Glomerular visceral epithelial cell (primary cell): ENCODE data around the gene EXD3.

Source experiments
- DNase-seq: peaks from one replicate; pipeline ENCODE4 v3.0.0-alpha.2; 2016; ENCODE audit errors: extremely low spot score

EXD3 gene

DNA sequence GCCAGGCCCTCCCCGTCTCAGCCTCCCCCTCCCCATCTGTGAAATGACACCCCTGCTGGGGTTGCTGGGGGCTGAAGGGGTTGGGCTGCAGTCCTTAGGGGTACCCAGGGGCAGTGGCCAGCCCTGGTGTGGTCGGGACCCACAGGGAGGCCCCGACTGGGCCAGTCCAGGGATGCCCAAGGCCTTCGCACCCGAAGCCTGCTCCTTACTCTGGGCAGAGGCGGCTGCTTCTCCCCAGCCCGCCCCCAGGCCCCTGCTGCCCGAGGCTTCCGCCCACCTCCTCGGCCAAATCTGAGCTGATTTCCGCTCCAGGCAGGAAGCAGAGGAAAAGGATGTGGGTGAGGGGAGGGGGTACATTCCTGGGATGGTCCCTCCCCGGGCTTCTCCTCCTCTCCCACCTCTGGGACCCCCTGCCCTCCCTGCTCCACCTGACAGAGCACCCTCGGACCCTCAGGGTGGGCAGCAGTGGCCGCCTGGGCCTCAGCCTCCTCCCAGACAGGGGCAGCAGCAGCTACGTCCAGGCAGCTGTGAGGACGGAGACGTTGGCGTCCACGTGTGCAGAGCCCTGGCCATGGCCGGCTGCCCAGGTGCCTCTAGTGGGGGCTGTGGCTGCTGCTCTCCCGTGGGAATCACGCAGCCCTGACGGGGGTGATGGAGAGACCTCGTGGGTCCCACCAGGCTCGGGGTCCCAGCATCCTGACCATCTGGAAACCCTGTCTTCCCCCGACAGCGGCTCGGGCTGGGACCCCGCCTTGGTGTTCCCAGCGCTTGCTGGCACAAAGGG, 116.7 kb downstream of the EXD3 start:
- no peak for DNase-seq

DNA sequence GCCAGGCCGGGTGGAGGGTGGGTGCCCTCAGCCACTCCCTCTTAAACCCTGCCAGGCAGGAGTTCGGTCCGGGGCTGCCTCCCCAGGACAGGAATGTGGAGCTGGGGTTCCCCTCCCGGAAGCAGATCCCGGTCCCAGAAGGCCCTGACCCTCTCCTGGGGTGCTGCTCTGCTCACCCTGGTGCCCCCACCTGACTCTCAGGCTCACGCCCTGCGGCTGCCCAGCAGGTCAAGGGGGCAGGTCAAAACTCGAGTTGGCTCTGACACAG, 117.2 kb downstream of the EXD3 start:
- DNase-seq: no peak

DNA sequence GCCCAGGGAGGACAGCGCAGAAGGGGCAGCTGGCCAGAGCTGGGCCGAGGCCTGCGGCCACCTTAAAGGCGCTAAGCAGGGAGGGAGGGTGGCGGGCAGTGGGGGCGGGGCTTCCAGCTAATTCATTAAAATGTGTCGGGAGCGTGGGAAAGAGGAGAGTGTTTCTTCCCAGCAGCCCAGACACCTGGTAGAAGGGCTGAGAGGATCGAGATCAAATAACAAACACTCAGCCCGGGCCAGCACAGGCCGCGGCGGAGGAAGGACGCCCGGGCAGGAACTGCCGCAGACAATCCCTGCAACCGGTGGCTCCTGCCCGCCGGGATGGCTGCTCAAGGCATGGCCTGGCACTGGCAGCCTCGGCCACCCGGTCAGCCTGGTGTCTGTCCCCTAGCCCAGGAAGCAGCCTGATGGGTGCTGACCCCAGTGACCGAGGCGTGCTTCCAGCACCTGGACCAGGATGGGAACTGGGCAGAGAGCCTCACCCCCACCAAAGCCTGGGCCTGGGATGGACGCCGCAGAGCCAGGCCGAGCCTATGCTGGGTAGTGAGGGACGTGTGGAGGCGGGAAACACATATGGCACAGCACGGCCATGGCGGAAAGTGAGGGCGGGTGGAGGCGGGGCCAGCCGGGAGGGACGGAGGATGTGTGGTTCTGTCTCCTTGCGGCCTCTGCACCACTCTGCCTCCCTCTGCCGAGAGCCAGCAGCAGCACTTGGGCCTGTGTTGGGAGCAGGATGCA, 117.7 kb downstream of the EXD3 start:
- no peak for DNase-seq

DNA sequence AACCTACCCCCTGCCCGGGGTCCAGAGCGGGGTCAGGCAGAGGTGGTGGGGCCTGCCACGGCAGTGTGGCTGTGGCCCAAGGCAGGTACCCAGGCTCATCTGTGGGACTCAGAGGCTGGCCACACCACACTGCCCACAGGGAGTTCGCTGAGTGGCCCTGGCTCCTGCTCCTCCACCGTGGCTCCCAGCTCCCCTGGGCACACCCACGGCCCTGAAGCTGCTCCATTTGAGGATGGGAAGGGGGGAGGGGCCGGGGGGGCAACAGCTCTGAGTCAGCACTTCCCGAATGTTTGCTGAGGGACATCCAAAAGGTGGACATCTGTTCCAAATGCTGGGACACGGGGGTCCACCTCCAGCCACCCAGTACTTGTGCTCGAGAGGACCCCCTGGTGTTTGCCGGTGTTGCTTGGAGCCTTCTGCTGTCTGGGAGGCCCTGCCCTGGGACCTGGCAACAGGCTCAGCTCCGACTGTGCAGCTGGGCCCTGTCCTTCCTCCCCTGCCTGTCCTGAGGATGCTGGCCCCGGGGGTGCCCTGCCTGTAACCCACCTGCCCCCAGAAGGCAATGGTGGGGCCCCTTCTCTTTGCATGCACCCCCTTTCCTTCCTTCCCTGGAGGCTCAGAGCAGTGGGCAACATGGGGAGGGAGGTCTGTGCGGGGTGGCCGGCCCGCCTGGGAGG, 118.4 kb downstream of the EXD3 start:
- no peak for DNase-seq

DNA sequence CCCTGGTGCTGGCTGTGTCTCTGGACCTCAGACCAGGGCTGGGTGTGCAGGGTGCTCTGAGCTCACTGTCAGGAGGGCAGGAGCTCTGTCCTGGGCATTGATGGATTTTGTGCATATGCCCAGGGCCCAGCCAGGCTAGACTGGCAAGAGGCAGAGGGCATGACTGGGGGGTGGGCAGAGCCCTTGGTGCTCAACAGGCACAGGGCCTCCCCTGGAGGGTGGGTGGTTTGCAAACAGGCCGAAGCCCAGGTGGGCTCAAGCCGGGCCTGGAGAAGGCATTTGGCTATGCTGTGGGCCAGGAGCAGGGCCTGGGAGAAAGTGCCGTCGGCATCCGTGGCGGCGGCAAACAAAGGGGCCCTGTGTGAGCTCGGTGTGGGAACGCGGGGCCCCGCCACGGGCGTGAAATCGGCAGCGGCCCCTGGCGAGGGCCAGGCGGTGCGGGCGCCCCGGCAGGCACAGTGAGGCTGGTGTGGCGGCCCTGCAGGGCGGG, 119.0 kb downstream of the EXD3 start:
- DNase-seq: no peak

DNA sequence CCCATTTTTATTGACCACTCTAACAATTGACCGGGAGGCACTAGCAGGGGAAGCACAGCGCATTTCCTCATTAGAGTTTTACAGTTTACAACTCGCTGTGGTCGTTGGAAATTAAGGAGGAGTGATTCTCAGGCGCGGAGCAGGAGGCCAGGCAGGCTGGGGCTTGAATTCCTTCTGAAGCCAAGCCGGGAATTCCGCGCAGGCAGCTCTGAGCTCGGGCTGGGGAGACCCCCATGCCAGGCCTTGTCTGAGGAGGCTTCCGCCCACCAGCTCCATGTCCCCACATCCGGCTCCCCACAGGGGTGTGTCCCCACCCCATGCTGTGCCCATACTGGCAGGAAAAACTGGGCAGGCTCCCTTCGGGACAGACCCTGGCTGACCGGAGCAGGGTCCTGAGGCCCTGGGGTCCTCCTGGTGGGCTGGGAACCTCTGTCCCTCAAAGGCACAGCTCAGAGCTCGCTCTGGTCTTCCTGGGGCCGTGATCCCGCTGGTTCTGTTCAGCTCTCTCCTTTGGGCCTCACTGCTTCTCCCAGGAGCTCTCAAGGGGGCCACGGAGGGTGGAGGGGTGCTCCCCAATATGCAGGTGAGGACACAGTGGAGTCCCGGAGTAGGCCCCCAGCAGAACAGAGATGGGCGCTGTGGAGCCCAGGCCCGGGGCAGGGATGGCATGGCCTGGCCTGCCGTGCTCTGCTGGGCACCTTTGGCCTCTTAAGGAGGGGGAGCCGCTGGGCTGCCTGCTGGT, 119.6 kb downstream of the EXD3 start:
- DNase-seq: no peak

DNA sequence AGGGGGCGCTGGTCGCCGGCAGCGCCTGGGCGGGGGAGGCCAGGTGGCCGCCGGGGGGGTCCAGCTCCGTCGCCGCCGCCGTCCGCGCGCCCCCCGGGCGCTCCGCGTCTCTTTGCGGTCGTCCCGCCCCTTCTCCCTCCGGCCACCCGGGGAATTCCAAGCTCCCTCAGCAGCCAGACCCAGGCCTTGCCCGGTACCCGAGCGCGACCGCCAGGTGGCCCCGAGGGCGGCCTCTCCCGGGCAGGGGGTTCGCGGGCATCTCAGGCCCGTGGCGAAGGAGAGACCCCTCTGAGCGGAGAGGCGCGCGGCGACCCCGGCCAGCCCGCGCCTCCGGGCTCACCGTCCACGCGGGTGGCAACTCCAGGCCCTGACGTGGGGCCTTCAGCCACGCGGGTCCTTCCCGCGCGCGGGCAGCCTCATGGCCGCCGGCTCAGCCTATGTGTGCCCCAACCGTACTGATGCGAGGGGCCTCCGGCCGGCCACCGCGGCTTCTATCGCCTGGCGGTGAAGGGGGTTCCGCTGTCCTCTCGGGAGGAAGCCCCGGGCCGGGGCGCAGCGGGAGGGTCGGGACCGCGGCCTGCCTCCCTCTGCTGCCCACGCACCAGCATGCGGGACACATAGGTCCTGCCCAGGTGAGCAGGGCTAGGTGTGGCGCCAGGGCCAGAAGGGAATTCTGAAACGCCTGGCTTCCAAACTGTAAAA, 120.4 kb downstream of the EXD3 start:
- peak; percentile 86 for DNase-seq

DNA sequence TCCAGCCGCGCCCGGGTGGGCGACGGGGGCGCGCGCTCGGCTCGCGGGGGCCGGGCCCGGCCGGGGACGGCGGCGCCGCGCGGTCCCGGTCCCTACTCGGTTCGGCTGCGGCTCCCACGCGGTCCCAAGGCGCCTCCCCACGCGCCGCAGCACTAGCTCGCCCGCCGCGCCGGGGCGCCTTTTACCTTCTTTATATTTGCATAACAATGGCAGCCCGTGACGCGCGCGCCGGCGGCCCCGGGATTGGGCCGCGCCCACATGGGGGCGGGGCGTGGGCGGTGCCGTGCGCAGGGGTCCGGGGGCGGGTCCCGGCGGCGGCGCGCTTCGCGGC, 120.9 kb downstream of the EXD3 start, which contains the start of gene NRARP:
NRARP (minus strand) TSS at position 154 of the 331 bp plus-strand sequence. CDS start 343 bp downstream, outside the sequence.
- DNase-seq: no peak

DNA sequence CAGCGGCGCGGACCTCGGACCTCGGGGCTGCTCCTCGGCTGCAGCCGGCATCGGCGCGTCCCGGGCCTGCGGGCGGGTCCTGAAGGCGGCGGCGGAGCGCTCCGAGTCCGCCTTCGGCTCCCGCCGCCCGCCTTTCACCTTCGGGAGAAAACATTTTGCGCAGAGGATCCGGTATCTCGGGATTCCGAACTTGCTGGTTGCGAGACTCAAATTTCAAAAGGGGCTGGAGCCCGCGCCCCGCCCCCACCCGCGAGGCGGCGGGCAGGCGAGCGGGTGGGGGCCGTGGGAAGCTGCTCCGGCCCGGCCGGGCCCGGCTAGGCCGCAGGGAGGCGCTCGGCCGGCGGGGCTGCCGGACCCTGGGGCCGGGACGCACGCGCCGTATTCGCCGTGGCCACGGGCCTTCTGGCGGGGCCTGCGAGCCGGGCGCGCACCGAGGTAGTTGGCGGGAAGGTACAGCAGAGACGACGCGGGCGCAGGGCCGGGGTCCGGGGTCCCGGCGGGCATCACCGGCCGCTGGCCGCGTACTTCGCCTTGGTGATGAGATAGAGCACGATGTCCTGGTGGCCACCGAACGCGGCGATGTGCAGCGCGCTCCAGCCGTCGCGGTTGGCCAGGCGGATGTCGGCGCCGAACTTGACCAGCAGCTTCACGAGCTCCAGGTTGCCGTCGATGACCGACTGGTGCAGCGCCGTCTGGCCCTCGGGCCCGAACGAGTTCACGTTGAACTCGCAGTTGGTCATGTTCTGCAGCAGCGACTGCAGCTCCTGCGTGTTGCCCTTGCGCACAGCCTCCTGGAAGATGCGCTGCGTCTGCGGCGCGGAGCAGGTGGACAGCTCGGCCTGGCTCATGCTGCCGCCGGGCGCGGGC, 121.6 kb downstream of the EXD3 start:
- DNase-seq: peak; percentile 44

DNA sequence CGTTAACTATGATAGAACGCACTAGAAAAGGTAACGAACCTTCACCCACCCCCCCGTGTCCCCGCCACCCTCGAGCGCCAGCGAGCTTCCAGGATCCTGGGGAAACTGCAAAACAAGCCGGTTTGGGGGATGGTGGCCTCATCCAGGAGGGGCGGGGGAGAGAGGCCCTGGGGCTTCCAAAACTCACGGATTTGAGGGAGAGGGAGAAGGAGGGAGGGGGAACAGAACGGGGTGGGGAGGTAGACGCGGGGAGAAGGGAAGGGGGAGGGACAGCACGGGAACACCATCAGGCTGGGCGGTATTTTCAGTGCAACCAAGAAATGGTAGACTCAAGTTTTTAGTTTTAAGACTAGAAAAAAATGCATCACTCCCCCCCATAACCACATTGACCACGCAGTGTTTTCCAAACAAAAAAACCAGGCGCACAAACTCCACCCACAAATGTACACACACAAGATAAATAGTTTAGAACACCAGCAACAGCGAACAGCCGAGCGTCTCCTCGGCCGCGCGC, 122.3 kb downstream of the EXD3 start:
- DNase-seq: no peak

DNA sequence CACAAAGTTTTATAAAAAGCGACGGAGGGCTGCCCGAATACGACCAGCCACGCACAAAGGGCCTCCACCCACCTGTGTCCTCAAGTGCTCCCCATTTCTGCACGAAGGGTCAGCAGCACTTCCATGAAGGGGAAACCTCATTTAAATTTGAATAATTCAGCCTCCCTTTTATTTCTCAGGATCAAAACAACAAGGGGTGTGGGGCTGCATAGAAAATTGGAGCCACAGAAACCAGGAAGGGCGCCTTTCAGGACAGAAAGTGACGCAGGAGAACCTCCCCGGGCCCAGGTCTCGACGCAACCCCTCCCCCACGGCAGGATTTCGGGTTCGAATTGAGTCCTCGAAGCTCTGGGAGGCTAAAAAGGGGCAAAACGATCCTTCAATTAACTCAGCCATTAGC, 123.0 kb downstream of the EXD3 start:
- no peak for DNase-seq

DNA sequence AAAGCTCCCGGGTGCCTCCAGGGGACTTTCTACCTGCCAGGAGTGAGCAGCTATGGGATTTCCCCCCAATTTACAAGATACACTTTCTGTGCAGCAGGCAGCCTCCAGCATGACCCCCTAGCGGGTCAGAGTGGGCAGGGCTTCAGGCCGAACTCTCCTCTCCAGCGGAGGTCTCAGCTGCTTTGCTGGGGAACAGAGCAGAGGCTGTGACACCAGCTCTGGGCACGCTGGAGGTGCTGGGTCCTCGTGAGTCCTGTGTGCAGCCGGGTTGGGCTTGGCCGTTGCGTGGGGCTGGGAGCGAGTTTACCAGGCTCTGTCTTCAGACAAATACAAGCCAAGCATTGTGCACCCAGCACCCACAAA, 123.8 kb downstream of the EXD3 start:
- DNase-seq: no peak

DNA sequence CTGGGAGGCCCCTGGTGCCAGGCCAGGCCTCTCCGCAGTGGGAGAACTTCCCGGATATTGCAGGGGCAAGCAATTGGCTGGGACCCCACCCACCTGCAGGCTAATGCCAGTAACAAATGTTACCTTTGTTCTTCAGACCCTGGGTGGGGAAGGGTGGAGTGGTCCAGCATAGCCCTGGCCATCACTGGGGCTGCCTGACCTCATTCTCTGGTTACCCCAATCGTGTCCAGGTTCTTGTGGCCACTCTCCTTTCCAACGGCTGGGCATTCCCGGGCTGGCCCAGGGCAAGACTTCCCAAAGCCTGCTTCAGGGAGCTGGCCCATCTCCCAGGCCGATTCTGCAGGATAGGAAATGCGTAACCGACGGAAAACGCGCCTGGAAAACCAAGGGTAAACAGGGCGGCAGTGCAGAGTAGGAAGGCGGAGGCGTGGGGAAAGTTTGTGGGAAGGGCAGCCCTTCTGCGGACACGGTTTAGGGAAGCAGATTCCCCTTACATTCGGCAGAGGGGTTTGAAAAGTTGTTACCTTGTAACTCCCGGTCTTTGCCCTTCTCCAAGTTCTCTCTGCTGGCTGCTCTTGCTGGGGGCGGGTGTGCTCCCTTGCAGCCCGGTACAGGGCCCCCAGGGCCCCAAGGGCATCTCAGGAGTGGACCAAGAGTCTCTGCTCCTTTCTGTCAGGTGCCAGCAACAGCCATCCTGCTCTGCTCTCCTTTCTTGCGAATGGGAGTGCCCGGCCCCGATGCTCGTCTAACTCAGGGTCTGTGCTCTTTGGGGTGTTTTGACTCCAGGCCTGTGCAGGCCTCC, 124.4 kb downstream of the EXD3 start:
- no peak for DNase-seq

DNA sequence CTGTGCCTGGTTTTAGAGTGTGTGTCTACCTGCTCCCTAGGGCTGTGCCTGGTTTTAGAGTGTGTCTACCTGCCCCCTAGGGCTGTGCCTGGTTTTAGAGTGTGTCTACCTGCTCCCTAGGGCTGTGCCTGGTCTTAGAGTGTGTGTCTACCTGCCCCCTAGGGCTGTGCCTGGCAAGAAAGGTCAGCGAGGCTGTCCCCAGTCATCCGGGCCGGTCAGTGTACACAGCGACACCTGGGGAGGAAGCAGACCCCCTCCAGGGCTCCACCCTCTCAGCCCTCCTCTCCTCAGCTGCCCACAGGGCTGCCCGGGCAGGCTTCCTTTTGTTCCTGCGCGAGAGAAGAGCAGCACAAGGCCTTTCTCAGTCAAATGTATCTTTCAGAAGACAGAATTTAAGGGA, 125.0 kb downstream of the EXD3 start:
- no peak for DNase-seq

DNA sequence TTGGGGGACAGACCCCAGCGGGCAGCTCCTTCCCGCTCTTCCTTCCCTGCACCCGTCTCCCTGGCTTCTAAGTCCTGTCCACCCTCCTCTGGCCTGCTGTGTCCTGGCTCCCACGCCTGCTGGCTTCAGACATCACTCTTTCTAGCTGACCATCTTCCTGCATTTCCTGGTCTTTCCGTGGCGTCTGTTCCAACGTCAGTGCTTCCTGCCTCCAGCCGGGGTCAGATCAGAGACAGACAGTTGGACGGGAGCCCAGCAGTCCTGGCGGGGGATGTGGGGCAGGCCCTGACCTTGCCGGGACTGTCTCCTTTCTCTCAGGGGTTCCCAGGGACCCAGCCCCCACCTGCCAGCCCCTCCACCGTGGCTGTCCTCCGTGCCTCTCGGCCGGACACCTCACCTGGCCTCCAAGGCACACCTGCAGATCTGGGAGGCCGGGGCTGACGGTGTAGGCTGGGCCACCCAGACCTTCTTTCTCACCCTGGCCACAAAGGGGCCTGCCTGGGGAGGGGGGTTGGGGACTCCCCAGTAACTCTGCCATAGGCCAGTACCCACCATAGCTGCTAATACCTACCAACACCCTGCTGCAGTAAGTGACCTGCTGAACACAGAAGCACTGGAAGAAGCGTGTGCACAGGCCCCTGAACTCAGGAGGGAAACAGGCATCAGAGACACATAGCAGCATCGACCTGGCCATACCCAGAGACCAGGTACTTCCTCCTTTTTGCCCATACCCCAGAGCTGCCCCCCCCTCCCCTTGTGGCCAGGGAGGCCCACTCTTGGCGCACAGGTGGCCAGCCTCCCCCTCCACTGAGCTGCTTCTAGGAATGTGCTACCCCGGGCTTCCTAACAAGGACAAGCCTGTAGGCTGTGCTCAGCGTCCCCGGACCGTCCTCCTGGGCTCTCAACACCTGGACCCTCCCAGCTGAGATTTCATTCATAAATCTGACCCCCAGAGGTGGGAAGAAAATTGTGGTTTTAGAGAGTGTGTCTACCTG, 126.0 kb downstream of the EXD3 start:
- peak; percentile 23 for DNase-seq

DNA sequence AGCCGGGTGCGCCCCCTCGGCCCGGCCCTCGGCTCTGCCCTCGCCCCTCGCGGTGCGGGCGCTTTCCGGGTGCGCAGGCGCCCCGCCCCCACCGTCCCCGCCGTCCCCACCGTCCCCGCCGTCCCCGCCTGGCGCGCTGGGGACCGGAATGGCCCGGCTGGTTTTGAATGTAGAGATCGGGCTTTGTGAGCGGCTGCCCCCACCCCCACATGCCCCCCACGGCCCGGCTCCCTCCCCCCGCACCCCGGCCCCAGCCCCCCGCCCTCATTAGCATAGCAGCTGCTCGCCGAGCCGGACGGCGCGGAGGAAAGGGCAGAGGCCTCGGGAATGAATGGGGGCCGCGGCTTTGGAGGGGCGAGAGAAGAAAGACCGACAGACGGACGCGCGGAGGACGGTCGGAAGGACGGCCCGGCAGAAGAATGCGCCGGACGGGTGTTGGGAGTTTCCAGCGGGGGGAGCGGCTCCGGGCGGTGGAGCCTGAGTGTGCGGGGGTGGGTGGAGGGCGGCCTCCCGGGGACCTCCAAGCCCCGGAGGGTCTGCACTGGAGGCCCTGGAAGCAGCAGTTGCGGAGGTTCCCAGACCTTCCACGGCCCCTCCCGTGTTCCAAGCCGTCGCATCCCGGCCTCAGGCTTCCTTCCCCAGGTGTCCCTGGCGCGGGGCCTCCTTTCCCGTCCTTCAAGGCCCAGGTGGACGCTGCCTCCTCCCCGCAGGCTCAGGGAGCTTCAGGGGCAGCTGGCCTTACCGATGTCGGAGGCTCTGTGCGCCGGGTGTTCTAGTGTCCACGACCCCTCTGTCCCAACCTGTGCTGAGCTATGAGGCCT, 126.9 kb downstream of the EXD3 start:
- no peak for DNase-seq

DNA sequence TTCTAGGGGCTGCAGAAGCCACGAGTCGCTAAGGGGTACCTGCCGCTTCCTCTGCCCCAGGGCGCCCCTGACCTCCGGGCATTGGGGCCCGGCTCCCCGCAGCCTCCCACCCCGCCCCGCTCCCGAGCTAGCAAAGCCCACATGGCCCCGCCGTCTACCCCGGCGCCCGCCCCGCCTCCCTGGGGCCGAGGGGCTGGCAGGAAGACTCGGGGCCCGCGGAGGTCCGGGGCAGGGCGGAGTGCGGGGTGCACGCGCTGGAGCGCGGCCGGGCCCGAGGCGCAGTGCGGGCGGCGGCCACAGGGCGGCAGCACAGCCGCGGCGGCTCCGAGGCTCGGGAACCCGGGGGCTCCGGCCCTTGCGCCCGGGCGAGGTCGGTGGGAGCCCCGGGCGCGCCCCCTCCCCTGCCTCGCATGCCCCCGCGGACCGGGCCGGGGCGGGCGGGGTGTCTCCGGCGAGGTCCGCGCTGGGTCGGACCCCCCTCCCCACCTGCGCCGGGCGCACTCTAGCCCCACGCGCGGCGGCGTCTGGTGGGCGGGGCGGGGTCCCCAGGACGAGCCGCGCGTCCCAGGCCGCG, 127.6 kb downstream of the EXD3 start:
- DNase-seq: peak; percentile 44
